Loucy (cell line): ENCODE data around the gene CD300E.

Experiments used
- H2AFZ ChIP-seq: fragments of 200-600 bp; sonication (generic); 2 replicates; pipeline ENCODE4 v1.6.0; 2016; ENCODE audit warnings: antibody characterized with exemption, mild to moderate bottlenecking, low read length, moderate library complexity
- H3F3A ChIP-seq: fragments of 200-600 bp; 2 replicates; pipeline ENCODE4 v1.6.0; 2016; ENCODE audit warnings: antibody characterized with exemption, low read depth, mild to moderate bottlenecking
- H3K27me3 ChIP-seq: fragments of 200-600 bp; sonication (generic); 2 replicates; pipeline ENCODE4 v1.6.1; 2014; ENCODE audit warnings: low read length, mild to moderate bottlenecking; ENCODE audit not compliant: insufficient read depth, poor library complexity, severe bottlenecking
- H3K36me3 ChIP-seq: fragments of 200-600 bp; sonication (generic); 2 replicates; pipeline ENCODE4 v1.6.1; 2016; ENCODE audit warnings: low read length; ENCODE audit not compliant: insufficient read depth
- H3K4me1 ChIP-seq: fragments of 200-600 bp; sonication (generic); 2 replicates; pipeline ENCODE4 v1.5.1; 2014; ENCODE audit warnings: low read length, mild to moderate bottlenecking; ENCODE audit not compliant: insufficient read depth, poor library complexity, severe bottlenecking
- H3K4me2 ChIP-seq: fragments of 200-600 bp; sonication (generic); 2 replicates; pipeline ENCODE4 v1.6.0; 2014; ENCODE audit warnings: antibody characterized with exemption, low read length, low read depth, mild to moderate bottlenecking; ENCODE audit not compliant: poor library complexity, severe bottlenecking
- H3K4me3 ChIP-seq: fragments of 200-600 bp; sonication (generic); 2 replicates; pipeline ENCODE4 v1.5.1; 2014; ENCODE audit warnings: low read length, mild to moderate bottlenecking, mixed read lengths; ENCODE audit not compliant: poor library complexity, severe bottlenecking
- H3K79me2 ChIP-seq: fragments of 200-600 bp; sonication (generic); 2 replicates; pipeline ENCODE4 v1.6.1; 2014; ENCODE audit warnings: low read length; ENCODE audit not compliant: insufficient read depth
- H3K9ac ChIP-seq: fragments of 200-600 bp; sonication (generic); 2 replicates; pipeline ENCODE4 v1.6.0; 2014; ENCODE audit warnings: mild to moderate bottlenecking, low read depth, low read length, moderate library complexity; ENCODE audit not compliant: poor library complexity, severe bottlenecking
- H3K9me2 ChIP-seq: fragments of 200-600 bp; sonication (generic); replicated peaks from 2 replicates; pipeline ENCODE4 v1.6.1; 2016; ENCODE audit warnings: low read depth, low read length, mixed read lengths
- H3K9me3 ChIP-seq: fragments of 200-600 bp; sonication (generic); 2 replicates; pipeline ENCODE4 v1.6.1; 2014; ENCODE audit warnings: mild to moderate bottlenecking, antibody characterized with exemption, low read length, low read depth; ENCODE audit not compliant: insufficient read depth
- H4K20me1 ChIP-seq: fragments of 200-600 bp; sonication (generic); 2 replicates; pipeline ENCODE4 v1.6.0; 2014; ENCODE audit warnings: antibody characterized with exemption, low read length, mild to moderate bottlenecking; ENCODE audit not compliant: insufficient read depth, poor library complexity, severe bottlenecking
- EZH2phosphoT487 ChIP-seq: fragments of 200-600 bp; IDR thresholded peaks from 2 replicates; pipeline ENCODE4 v1.6.1; 2018; ENCODE audit warnings: antibody characterized with exemption, mild to moderate bottlenecking, moderate library complexity, borderline replicate concordance
- TF ChIP-seq, protein P1 (sequence below): fragments of 200-600 bp; sonication (generic); conservative IDR thresholded peaks from 2 replicates; pipeline ENCODE4 v1.5.1; 2014; ENCODE audit warnings: mild to moderate bottlenecking, antibody characterized with exemption, low read length

The CD300E gene

GRCh38 chr17:74571621-74572270 lies 51.8 kb downstream of the CD300E start:
- Histone ChIP-seq H3F3A (no peaks in the 10 kb centered on the region), H3K4me1 (no peaks in the 10 kb centered on the region), H3K9me2 (no peaks in the 10 kb centered on the region), H4K20me1 (no peaks in the 10 kb centered on the region), H3K4me2 (no peak overlapping the region), H2AFZ (no peak overlapping the region), H3K4me3 (no peak overlapping the region), H3K79me2 (no peaks in the 10 kb centered on the region), H3K36me3 (no peaks in the 10 kb centered on the region), H3K27me3 (no peaks in the 10 kb centered on the region), H3K9ac (no peak overlapping the region), H3K9me3 (no peaks in the 10 kb centered on the region)
- TF ChIP-seq, protein P1, sequence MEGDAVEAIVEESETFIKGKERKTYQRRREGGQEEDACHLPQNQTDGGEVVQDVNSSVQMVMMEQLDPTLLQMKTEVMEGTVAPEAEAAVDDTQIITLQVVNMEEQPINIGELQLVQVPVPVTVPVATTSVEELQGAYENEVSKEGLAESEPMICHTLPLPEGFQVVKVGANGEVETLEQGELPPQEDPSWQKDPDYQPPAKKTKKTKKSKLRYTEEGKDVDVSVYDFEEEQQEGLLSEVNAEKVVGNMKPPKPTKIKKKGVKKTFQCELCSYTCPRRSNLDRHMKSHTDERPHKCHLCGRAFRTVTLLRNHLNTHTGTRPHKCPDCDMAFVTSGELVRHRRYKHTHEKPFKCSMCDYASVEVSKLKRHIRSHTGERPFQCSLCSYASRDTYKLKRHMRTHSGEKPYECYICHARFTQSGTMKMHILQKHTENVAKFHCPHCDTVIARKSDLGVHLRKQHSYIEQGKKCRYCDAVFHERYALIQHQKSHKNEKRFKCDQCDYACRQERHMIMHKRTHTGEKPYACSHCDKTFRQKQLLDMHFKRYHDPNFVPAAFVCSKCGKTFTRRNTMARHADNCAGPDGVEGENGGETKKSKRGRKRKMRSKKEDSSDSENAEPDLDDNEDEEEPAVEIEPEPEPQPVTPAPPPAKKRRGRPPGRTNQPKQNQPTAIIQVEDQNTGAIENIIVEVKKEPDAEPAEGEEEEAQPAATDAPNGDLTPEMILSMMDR = no peak
- no peak for TF ChIP-seq EZH2phosphoT487

DNA sequence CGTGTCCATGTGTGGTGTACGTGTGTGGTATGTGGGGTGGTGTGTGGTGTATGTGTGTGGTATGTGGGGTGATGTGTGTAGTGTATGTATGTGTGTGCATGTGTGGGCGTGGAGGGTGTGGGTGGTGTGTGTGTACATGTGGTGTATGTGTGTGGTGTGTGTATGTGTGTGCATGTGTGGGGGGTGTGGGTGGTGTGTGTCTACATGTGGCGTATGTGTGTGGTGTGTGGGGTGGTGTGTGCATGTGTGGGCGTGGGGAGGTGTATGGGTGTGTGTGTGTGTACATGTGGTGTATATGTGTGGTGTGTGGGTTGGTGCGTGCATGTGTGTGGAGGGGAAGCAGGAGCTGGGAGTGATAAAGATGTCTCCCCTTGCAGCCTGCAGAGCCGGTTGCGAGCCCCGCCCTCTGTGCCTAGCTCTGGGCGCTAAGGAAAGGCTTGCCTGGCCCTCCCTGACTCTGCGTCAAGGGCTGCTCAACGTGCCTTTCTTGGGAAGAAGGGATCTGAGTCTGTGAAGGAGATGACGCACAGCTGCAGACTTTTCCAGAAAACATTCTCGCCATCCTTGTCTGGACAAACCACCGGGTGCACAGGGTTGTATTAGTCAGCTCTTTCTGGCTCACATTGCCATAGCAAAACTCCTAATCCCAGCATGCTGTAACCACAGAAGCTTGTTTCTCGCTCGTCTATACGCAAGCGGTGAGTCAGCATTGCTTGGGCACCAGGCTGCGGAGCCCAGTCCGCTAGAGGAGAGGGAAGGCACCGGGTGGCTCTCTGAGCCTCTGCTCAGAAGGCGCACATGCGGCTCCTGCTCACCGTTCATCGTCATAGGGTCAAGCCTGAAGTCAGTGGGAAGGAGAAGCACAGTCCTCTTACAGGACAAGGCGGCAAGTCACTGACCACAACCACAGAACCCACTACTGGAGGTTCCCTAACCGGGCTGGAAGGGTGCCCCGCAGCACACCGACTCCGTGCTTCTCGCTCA lies 54.2 kb downstream of the CD300E start:
- H3K27me3 ChIP-seq = no peaks in the 10 kb centered on the region
- no peaks in the 10 kb centered on the region for H3F3A ChIP-seq
- H3K36me3 ChIP-seq = no peaks in the 10 kb centered on the region
- no peaks in the 10 kb centered on the region for H4K20me1 ChIP-seq
- H3K9me2 ChIP-seq = no peaks in the 10 kb centered on the region
- no peaks in the 10 kb centered on the region for H3K79me2 ChIP-seq
- H3K4me1 ChIP-seq = no peaks in the 10 kb centered on the region
- H3K9ac ChIP-seq = no peak overlapping the region
- TF ChIP-seq, protein P1 = no peak
- TF ChIP-seq EZH2phosphoT487 = no peak
- H3K9me3 ChIP-seq = no peaks in the 10 kb centered on the region
- no peak overlapping the region for H3K4me2 ChIP-seq
- H3K4me3 ChIP-seq = no peak overlapping the region
- no peak overlapping the region for H2AFZ ChIP-seq

DNA sequence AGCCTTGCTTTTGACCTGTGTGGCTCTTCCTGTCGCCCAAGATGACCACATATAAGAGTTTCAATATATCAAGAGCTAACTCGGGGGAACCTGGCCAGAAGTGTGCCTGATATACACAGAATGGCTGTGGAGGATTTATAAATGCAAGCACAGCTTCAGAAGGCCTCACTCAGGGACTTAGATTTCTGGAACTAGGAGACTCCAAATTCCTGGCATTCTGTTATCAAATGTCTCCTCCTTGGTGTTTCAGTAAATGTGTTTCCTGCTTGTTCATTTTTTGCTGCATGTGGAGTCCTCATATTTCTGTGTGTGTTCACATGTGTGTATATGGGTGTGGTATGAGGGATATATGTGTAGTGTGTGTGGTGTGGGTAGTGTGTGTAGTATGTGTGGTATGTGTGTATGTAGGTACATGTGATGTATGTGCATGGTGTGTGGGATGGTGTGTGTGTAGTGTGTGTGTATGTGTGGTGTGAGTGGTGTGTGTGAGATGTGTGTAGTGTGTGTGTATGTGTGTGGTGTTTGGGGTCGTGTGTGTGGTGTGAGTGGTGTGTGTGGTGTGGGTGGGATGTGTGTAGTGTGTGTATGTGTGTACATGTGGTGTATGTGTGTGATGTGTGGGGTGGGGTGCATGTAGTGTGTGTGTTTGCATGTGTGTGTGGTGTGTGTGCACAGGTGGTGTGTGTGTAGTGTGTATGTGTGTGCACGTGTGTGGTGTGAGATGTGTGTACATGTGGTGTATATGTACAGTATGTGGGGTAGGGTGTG lies 55.2 kb downstream of the CD300E start:
- no peak overlapping the region for H3K4me2 ChIP-seq
- H2AFZ ChIP-seq = no peak overlapping the region
- H3K9me2 ChIP-seq = no peaks in the 10 kb centered on the region
- no peaks in the 10 kb centered on the region for H4K20me1 ChIP-seq
- no peaks in the 10 kb centered on the region for H3F3A ChIP-seq
- H3K79me2 ChIP-seq = no peaks in the 10 kb centered on the region
- no peak overlapping the region for H3K9ac ChIP-seq
- no peaks in the 10 kb centered on the region for H3K4me1 ChIP-seq
- no peak overlapping the region for H3K4me3 ChIP-seq
- H3K9me3 ChIP-seq = no peaks in the 10 kb centered on the region
- H3K36me3 ChIP-seq = no peaks in the 10 kb centered on the region
- TF ChIP-seq, protein P1 = no peak
- TF ChIP-seq EZH2phosphoT487 = no peak
- H3K27me3 ChIP-seq = no peaks in the 10 kb centered on the region
